H1 (cell line): Measurements from ENCODE around the gene YIPF5. TPM values are rescaled to one million over a fixed set of nuclear protein-coding genes. Genes with fewer than 3 reads are reported as not detected.

ENCODE experiments used
- CTCF ChIA-PET: fragments of 300-600 bp; sonication (Branson Sonifier 250); formaldehyde crosslinking; loops from one replicate; lab custom pipeline; 2021; ENCODE audit not compliant: partially characterized antibody; lab: Charles Lee
- POLR2A ChIA-PET: fragments of 300-600 bp; sonication (Branson Sonifier 250); formaldehyde crosslinking; loops from one replicate; lab custom pipeline; 2021; ENCODE audit warnings: inconsistent platforms; ENCODE audit not compliant: partially characterized antibody; lab: Charles Lee
- DNase-seq, 2 experiments: peaks; one replicate each; pipeline versions ENCODE4 v3.0.0 to v3.0.0-alpha.2; 2010 to 2022; ENCODE audit warnings: low spot score in 2 of 2, low read depth in 1 of 2, mixed read lengths in 1 of 2
- FAIRE-seq: peaks from 2 replicates; lab custom pipeline; 2011; peaks lifted over from hg19 to GRCh38; lab: Jason Lieb, UNC
- H2AFZ ChIP-seq: 2 replicates; pipeline ENCODE4 v1.8.1; 2012; ENCODE audit warnings: low read length, inconsistent platforms
- H2AK5ac ChIP-seq: 2 replicates; pipeline ENCODE4 v1.6.1; 2013; ENCODE audit warnings: low read depth, low read length
- H2BK120ac ChIP-seq: replicated peaks from 2 replicates; pipeline ENCODE3; 2013; ENCODE audit warnings: low read depth, low read length, inconsistent platforms
- H2BK12ac ChIP-seq: 2 replicates; pipeline ENCODE4 v1.6.1; 2013; ENCODE audit warnings: low read depth, low read length
- H2BK15ac ChIP-seq: 2 replicates; pipeline ENCODE4 v1.6.1; 2013; ENCODE audit warnings: low read length
- H2BK20ac ChIP-seq: 2 replicates; pipeline ENCODE4 v1.6.1; 2013; ENCODE audit warnings: low read length
- H2BK5ac ChIP-seq: 2 replicates; pipeline ENCODE4 v1.6.1; 2013; ENCODE audit warnings: low read depth, low read length
- H3K14ac ChIP-seq: 2 replicates; pipeline ENCODE4 v1.6.1; 2013; ENCODE audit warnings: inconsistent platforms; ENCODE audit not compliant: insufficient read length
- H3K18ac ChIP-seq: 2 replicates; pipeline ENCODE4 v1.6.1; 2013; ENCODE audit warnings: low read length; ENCODE audit errors: extremely low read depth
- H3K23ac ChIP-seq: 2 replicates; pipeline ENCODE4 v1.6.1; 2013; ENCODE audit warnings: inconsistent platforms; ENCODE audit not compliant: insufficient read length
- H3K23me2 ChIP-seq: 2 replicates; pipeline ENCODE4 v1.6.1; 2013; ENCODE audit warnings: low read depth, low read length
- H3K27ac ChIP-seq: 2 replicates; pipeline ENCODE4 v1.6.1; 2011; ENCODE audit warnings: low read depth, low read length, inconsistent platforms
- H3K27me3 ChIP-seq, 4 experiments: replicated peaks in 1 of 4; 1 replicate in 1 of 4; 2 replicates in 3 of 4; pipeline versions ENCODE4 v1.6.1 to v1.8.1; 2011 to 2013; ENCODE audit warnings: low read length in 3 of 4, mild to moderate bottlenecking in 3 of 4, inconsistent platforms in 2 of 4, mixed read lengths in 2 of 4, moderate library complexity in 1 of 4; ENCODE audit not compliant: control insufficient read depth in 3 of 4, insufficient read depth in 3 of 4; ENCODE audit errors: extremely low read depth in 1 of 4
- H3K36me3 ChIP-seq, 4 experiments: 2 replicates each; pipeline versions ENCODE4 v1.6.1 to v1.8.1; 2011 to 2013; ENCODE audit warnings: mild to moderate bottlenecking in 4 of 4, low read length in 3 of 4, moderate library complexity in 2 of 4, control low read depth in 1 of 4, inconsistent platforms in 1 of 4; ENCODE audit not compliant: insufficient read depth in 4 of 4, control insufficient read depth in 2 of 4
- H3K4ac ChIP-seq: replicated peaks from 2 replicates; pipeline ENCODE3; 2013; ENCODE audit warnings: low read length, low read depth, mixed read lengths, inconsistent platforms; ENCODE audit not compliant: insufficient read length
- H3K4me1 ChIP-seq, 4 experiments: replicated peaks in 1 of 4; 1 replicate in 1 of 4; 2 replicates in 3 of 4; pipeline versions ENCODE4 v1.6.1 to v1.8.1; 2011 to 2013; ENCODE audit warnings: low read length in 3 of 4, inconsistent platforms in 2 of 4, mixed read lengths in 1 of 4; ENCODE audit not compliant: insufficient read depth in 4 of 4, control insufficient read depth in 3 of 4
- H3K4me2 ChIP-seq, 2 experiments: 2 replicates each; pipeline versions ENCODE4 v1.6.1 to v1.8.1; 2011 to 2013; ENCODE audit warnings: low read depth in 2 of 2, low read length in 2 of 2, control low read depth in 1 of 2, inconsistent platforms in 1 of 2, mild to moderate bottlenecking in 1 of 2; ENCODE audit not compliant: insufficient read depth in 1 of 2
- H3K4me3 ChIP-seq, 4 experiments: fragments of 200-600, 300-600 bp in 1 of 4; sonication (generic), shearing (Covaris generic), sonication (Bioruptor Twin) in 1 of 4; 2 replicates each; pipeline versions ENCODE4 v1.5.1 to v1.8.1; 2011 to 2016; ENCODE audit warnings: low read length in 4 of 4, low read depth in 3 of 4, control low read depth in 2 of 4, inconsistent platforms in 2 of 4, mild to moderate bottlenecking in 2 of 4, mixed read lengths in 1 of 4, moderate library complexity in 1 of 4; ENCODE audit not compliant: insufficient read depth in 2 of 4; ENCODE audit errors: extremely low read depth in 1 of 4
- H3K56ac ChIP-seq: replicated peaks from 2 replicates; pipeline ENCODE3; 2013; ENCODE audit warnings: low read depth, mild to moderate bottlenecking, mixed read lengths, low read length, inconsistent platforms; ENCODE audit not compliant: insufficient read length
- H3K79me1 ChIP-seq: 2 replicates; pipeline ENCODE4 v1.6.1; 2013; ENCODE audit warnings: low read depth, low read length, control low read depth
- H3K79me2 ChIP-seq, 2 experiments: 2 replicates each; pipeline versions ENCODE4 v1.6.1 to v1.8.1; 2012 to 2013; ENCODE audit warnings: low read length in 2 of 2, mild to moderate bottlenecking in 2 of 2, inconsistent platforms in 1 of 2; ENCODE audit not compliant: insufficient read depth in 2 of 2, control insufficient read depth in 1 of 2
- H3K9ac ChIP-seq, 4 experiments: replicated peaks in 1 of 4; 1 replicate in 1 of 4; 2 replicates in 3 of 4; pipeline versions ENCODE4 v1.6.1 to v1.8.1; 2011 to 2013; ENCODE audit warnings: low read depth in 3 of 4, low read length in 3 of 4, control low read depth in 2 of 4, mild to moderate bottlenecking in 2 of 4, moderate library complexity in 2 of 4, inconsistent platforms in 1 of 4; ENCODE audit errors: extremely low read depth in 1 of 4
- H3K9me3 ChIP-seq, 2 experiments: 2 replicates each; pipeline versions ENCODE4 v1.6.1 to v1.8.1; 2012 to 2013; ENCODE audit warnings: mild to moderate bottlenecking in 2 of 2, moderate library complexity in 2 of 2, control low read depth in 1 of 2, inconsistent platforms in 1 of 2, low read depth in 1 of 2, low read length in 1 of 2, mixed read lengths in 1 of 2; ENCODE audit not compliant: insufficient read depth in 2 of 2
- H4K20me1 ChIP-seq, 2 experiments: replicated peaks in 1 of 2; 2 replicates each; pipeline versions ENCODE3 to v1.8.1; 2011 to 2013; ENCODE audit warnings: inconsistent platforms in 2 of 2, low read length in 2 of 2, mild to moderate bottlenecking in 1 of 2; ENCODE audit not compliant: insufficient read depth in 2 of 2, control insufficient read depth in 1 of 2
- H4K5ac ChIP-seq: 2 replicates; pipeline ENCODE4 v1.6.1; 2013; ENCODE audit warnings: low read length, low read depth, mixed read lengths, inconsistent platforms; ENCODE audit not compliant: insufficient read length
- H4K8ac ChIP-seq: 2 replicates; pipeline ENCODE4 v1.8.0; 2013; ENCODE audit warnings: mild to moderate bottlenecking, moderate library complexity, low read length, inconsistent platforms; ENCODE audit not compliant: insufficient read depth; ENCODE audit errors: extremely low read depth
- H4K91ac ChIP-seq: replicated peaks from 2 replicates; pipeline ENCODE3; 2013; ENCODE audit warnings: low read length, mixed read lengths, inconsistent platforms; ENCODE audit not compliant: insufficient read length
- BACH1 ChIP-seq: IDR thresholded peaks from 2 replicates; pipeline ENCODE4 v1.6.1; 2012; ENCODE audit warnings: low read length, improper control_type of control experiment
- BCL11A ChIP-seq, 2 experiments: IDR thresholded peaks; one replicate each; pipeline ENCODE4 v1.6.1; 2011; ENCODE audit warnings: low read depth in 2 of 2, low read length in 2 of 2, mild to moderate bottlenecking in 2 of 2
- GABPA ChIP-seq: IDR thresholded peaks from 2 replicates; pipeline ENCODE4 v1.6.1; 2011; ENCODE audit warnings: mild to moderate bottlenecking, low read length, moderate library complexity, borderline replicate concordance; ENCODE audit not compliant: insufficient read depth
- KDM4A ChIP-seq: IDR thresholded peaks from one replicate; pipeline ENCODE4 v1.7.1; 2012; ENCODE audit warnings: low read depth, mild to moderate bottlenecking, moderate library complexity, low read length, inconsistent platforms; ENCODE audit not compliant: severe bottlenecking
- RNF2 ChIP-seq: fragments of 200-900, 300-1000 bp; sonication (generic); IDR thresholded peaks from 2 replicates; pipeline ENCODE4 v1.7.1; 2016; ENCODE audit warnings: borderline replicate concordance, low read depth, mild to moderate bottlenecking, antibody characterized with exemption, low read length; ENCODE audit not compliant: poor library complexity, severe bottlenecking; ENCODE audit errors: missing control alignments
- RXRA ChIP-seq: IDR thresholded peaks from 2 replicates; pipeline ENCODE4 v1.6.1; 2011; ENCODE audit warnings: low read depth, mild to moderate bottlenecking, low read length, moderate library complexity; ENCODE audit not compliant: insufficient read depth
- SP2 ChIP-seq: IDR thresholded peaks from 2 replicates; pipeline ENCODE4 v1.6.1; 2012; ENCODE audit warnings: mild to moderate bottlenecking, low read length, inconsistent platforms
- USF2 ChIP-seq: IDR thresholded peaks from 2 replicates; pipeline ENCODE4 v1.6.1; 2011; ENCODE audit warnings: low read length, improper control_type of control experiment
- WGBS, 2 experiments: shearing (Covaris generic) in 1 of 2; methylation state at CpG; one replicate each; pipeline versions ENCODE4 v1.1.6 to v1.1.7; 2013 to 2015; ENCODE audit warnings: low lambda C conversion rate in 2 of 2, mixed read lengths in 2 of 2, inconsistent platforms in 1 of 2, low coverage in 1 of 2, missing lambda C conversion rate in 1 of 2; ENCODE audit not compliant: insufficient replicate concordance in 2 of 2, insufficient coverage in 1 of 2, insufficient read length in 1 of 2; ENCODE audit errors: extremely low coverage in 1 of 2, missing lambda C conversion rate in 1 of 2; 5-methylcytosine and 5-hydroxymethylcytosine counted together
- polyA plus RNA-seq, 7 experiments: library from polyadenylated mRNA; depleted of rRNA in 3 of 7; stranded (reverse) in 5 of 7; unstranded in 2 of 7; fragments of >200 nt in 5 of 7; fragments of 200-250 nt in 2 of 7; gene quantifications; 1 replicate in 5 of 7; 2 replicates in 1 of 7; 4 replicates in 1 of 7; pipeline versions ENCODE4 v1.2.1 to v1.2.3, GENCODE V29; 2011 to 2013; ENCODE audit warnings: missing spikeins in 2 of 7, mixed read lengths in 2 of 7
- total RNA-seq: library from RNA; stranded (reverse); fragmentation: NEBNext Ultra II Directional; extraction: Animal tissue kit (Norgen Biotek cat#: 25700); gene quantifications from 2 replicates; pipeline ENCODE4 v1.2.1, GENCODE V29; 2021

The YIPF5 gene
- total and polyA plus RNA-seq, 2 of the 8 experiments (the other 6 are each of a cell fraction or from before 2014, with no cell fraction given), result 27.6 to 33.6 TPM

GRCh38 chr5:144134194-144134826 lies 36.1 kb downstream of the YIPF5 start:
- no peak overlapping the region for H4K5ac ChIP-seq
- H2AK5ac ChIP-seq, result no peak overlapping the region
- H3K14ac ChIP-seq, result no peak overlapping the region
- H4K20me1 ChIP-seq, result no peaks in the 10 kb centered on the region
- no peak overlapping the region for H3K27ac ChIP-seq
- H4K8ac ChIP-seq, result no peak overlapping the region
- ChIA-PET CTCF (interaction anchor here (0.9 to 1.8 kb wide), 3 partner anchors 9 to 332 kb away, joined by 3 to 7 read pairs (median 4); no protein-coding TSS in a partner anchor), POLR2A (no interaction called here)
- no peak overlapping the region for H3K9ac ChIP-seq
- no peak overlapping the region for H3K18ac ChIP-seq
- WGBS, 2 experiments, result 96% methylated on average over 2 of the region's 2 CpGs; no CpG with 5 or more reads in 1 of the 2 experiments
- no peaks in the 10 kb centered on the region for H3K9me3 ChIP-seq
- no peak overlapping the region for H3K56ac ChIP-seq
- H4K91ac ChIP-seq, result no peak overlapping the region
- no peak overlapping the region for H2BK15ac ChIP-seq
- no peak overlapping the region for H2BK5ac ChIP-seq
- no peaks in the 10 kb centered on the region for H3K4me1 ChIP-seq
- no peaks in the 10 kb centered on the region for H3K79me2 ChIP-seq
- H2AFZ ChIP-seq, result no peak overlapping the region
- H2BK20ac ChIP-seq, result no peak overlapping the region
- H2BK120ac ChIP-seq, result no peak overlapping the region
- no peak overlapping the region for H3K4me2 ChIP-seq
- no peak overlapping the region for H3K23ac ChIP-seq
- no peaks in the 10 kb centered on the region for H3K36me3 ChIP-seq
- no peaks in the 10 kb centered on the region for H3K23me2 ChIP-seq
- H2BK12ac ChIP-seq, result no peak overlapping the region
- DNase-seq, result no peak
- FAIRE-seq, result no peak
- no peak overlapping the region for H3K4ac ChIP-seq
- no peaks in the 10 kb centered on the region for H3K79me1 ChIP-seq
- no peak overlapping the region for H3K4me3 ChIP-seq
- no peaks in the 10 kb centered on the region for H3K27me3 ChIP-seq
- TF ChIP-seq SP2 (no peak), GABPA (no peak), BCL11A (IDR thresholded peaks at IDR 0.05; ENCODE audit: low read depth in 2 of 2, low read length in 2 of 2) (no peak), RXRA (no peak), BACH1 (no peak), RNF2 (no peak), KDM4A (no peak), USF2 (no peak)
- TF ChIP-seq, all 59 proteins: peak for 0
